Mesangial cell (primary cell): Measurements from ENCODE around the gene KRTAP10-9. TPM values are rescaled to one million over a fixed set of nuclear protein-coding genes. Genes with fewer than 3 reads are reported as not detected.

Experiments
- total RNA-seq: library from RNA; depleted of rRNA; stranded (reverse); fragments of >200 nt; gene quantifications from 2 replicates; pipeline ENCODE4 v1.2.3, GENCODE V29; 2015

The KRTAP10-9 gene, protein sequence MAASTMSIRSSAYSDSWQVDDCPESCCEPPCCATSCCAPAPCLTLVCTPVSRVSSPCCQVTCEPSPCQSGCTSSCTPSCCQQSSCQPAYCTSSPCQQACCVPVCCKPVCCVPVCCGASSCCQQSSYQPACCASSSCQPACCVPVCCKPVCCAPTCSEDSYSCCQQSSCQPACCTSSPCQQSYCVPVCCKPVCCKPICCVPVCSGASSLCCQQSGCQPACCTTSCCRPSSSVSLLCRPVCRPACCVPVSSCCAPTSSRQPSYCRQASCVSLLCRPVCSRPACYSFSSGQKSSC
- total RNA-seq, result not detected in 2 replicates

DNA sequence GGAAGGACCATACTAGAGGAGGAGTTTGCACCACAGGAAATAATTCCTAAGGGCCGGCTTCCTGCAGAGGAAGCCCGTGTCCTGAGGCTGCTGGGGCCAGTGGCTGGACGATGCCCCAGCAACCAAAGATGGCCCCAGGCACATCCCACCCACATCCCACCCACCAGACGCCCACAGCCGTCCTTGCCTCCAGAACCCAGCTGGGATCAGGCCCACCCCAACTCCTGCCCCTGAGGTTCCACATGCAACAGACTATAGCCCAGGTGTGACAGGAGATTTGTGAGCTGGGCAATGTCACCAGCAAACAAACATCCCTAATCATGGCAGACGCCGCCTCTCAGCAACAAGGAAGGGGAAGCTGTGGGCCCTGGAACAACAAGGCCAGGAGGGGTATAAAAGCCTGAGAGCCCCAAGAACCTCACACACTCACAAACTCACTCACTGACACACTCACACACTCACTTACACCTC, at the start of gene KRTAP10-9:
KRTAP10-9 (plus strand) TSS at position 421 of the 471 bp plus-strand sequence. CDS start 79 bp downstream, outside the sequence.

DNA sequence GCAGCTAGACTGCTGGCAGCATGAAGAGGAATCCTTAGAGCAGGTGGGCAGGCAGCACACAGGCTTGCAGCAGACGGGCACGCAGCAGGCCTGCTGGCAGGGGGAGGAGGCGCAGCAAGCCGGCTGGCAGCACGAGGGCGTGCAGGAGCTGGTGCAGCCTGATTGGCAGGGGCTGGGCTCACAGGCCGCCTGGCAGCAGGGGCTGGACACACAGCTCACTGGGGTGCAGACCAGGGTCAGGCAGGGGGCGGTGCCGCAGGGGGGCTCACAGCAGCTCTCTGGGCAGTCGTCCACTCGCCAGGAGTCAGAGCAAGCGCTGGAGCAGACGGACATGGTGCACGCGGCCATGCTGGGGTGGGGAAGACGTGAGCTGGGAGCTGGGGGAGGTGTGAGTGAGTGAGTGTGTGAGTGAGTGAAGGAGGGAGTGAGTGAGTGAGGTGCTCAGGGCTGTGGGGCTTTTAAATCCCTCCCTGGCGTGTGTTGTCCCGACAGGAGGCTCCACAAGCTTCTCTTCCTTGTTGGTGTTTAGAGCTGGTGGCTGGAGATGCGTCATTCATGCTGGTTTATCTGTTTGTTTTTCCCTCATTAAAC, 46.6 kb upstream of the KRTAP10-9 start, which contains the start of gene KRTAP10-5:
KRTAP10-5 (minus strand) TSS at position 374 of the 591 bp plus-strand sequence; CDS start at position 348, 26 bp downstream.

DNA sequence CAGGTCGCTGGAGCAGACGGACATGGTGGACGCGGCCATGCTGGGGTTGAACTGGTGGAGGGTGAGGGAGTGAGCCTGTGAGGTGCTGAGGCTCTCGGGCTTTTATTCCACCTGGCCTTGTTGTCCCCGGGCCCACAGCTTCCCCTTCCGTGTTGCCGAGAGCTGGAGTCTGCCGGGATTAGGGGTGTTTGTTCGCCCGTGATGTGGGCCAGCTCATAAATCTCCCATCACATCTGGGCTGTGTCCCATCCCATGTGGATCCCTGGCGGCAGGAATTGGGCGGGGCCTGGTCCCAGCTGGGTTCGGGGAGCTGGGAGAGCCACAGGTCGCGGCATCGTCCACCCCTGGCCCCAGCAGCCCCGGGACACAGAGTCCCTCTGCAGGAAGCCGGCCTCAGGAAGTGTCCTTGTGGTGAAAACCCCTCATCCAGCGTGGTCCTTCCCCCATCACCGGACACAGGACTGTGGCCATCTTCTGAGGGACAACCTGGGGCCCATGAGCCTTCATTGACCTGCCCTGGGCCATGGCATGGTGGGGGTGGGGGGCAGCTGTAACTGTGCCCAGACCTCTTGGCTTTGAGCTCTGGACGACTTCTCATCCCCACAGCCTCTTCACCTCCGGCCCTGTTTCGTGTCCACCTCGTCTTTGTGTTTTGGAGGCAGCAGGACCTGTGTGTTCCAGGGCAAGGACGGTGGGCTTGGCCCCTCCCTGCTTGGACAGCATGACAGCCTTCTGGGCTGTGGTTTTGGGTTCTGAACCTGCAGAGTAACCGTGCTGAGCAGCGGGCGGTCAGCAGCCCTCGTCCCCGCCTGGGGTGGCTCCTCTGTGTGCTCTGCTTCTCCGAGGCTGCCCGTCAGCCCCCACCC, 34.2 kb upstream of the KRTAP10-9 start, which contains the start of gene KRTAP10-6:
KRTAP10-6 (minus strand) TSS at position 60 of the 866 bp plus-strand sequence; CDS start at position 39, 21 bp downstream.

DNA sequence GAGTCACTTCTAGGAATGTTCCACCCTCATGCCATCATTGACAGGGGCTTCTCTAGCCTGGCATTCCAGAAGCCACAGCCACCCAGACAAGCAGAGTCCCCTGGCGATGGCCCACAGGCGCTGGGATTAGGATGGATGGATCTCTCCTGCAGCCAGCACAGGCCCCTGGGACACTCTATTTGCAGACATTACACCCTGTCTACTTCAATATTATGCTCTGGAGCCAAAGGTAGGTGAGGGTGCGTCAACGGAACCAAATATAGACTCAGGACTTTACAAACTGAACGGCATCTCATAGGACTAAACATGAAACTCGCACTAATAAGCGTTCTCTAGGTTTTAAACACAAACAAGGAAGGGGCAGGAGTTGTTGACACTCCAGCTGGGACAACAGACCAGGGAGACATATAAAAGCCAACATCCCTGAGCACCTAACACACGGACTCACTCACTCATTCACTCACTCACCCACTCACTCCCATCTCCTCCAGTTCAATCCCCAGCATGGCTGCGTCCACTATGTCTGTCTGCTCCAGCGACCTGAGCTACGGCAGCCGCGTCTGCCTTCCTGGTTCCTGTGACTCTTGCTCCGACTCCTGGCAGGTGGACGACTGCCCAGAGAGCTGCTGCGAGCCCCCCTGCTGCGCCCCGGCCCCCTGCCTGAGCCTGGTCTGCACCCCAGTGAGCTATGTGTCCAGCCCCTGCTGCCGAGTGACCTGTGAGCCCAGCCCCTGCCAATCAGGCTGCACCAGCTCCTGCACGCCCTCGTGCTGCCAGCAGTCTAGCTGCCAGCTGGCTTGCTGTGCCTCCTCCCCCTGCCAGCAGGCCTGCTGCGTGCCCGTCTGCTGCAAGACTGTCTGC, 26.5 kb upstream of the KRTAP10-9 start, which contains the start of gene KRTAP10-7:
KRTAP10-7 (plus strand) TSS at position 480 of the 861 bp plus-strand sequence; CDS start at position 505, 25 bp downstream.

DNA sequence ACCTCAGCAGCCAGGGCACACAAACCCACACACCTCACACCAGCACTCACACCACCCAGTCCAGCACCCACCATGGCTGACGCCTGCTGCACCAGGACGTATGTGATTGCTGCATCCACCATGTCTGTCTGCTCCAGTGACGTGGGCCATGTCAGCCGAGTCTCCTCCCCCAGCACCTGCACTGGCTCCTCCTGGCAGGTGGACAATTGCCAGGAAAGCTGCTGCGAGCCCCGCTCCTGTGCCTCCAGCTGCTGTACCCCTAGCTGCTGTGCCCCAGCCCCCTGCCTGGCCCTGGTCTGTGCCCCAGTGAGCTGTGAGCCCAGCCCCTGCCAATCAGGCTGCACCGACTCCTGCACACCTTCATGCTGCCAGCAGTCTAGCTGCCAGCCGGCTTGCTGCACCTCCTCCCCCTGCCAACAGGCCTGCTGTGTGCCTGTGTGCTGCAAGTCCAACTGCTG, 14.8 kb upstream of the KRTAP10-9 start, which contains the start of gene KRTAP10-8:
KRTAP10-8 (plus strand) TSS at position 51 of the 458 bp plus-strand sequence; CDS start at position 73, 22 bp downstream.

DNA sequence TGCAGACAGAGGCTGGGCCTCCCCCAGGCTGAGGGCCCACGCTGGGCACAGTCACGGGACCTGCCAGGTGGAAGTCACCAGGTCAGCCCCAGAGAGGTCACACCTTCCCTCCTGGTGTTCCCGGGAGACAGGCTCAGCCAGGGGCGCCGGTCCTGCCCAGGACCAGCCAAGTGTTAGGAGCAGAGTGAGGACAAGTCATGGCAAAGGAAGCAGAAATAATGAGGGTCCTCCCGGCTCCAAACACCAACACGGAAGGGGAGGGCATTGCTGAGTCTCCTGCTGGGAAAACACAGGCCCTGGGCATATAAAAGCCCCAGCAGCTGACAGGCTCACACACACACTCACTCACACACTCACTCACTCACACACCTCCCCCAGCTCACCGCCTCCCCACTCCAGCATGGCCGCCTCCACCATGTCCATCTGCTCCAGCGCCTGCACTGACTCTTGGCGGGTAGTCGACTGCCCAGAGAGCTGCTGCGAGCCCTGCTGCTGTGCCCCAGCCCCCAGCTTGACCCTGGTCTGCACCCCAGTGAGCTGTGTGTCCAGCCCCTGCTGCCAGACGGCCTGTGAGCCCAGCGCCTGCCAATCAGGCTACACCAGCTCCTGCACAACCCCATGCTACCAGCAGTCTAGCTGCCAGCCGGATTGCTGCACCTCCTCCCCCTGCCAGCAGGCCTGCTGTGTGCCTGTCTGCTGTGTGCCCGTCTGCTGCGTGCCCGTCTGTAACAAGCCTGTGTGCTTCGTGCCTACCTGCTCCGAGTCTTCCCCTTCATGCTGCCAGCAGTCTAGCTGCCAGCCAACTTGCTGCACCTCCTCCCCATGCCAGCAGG, 10.3 kb downstream of the KRTAP10-9 start, which contains the start of gene KRTAP10-10:
KRTAP10-10 (plus strand) TSS at position 339 of the 833 bp plus-strand sequence; CDS start at position 401, 62 bp downstream.

DNA sequence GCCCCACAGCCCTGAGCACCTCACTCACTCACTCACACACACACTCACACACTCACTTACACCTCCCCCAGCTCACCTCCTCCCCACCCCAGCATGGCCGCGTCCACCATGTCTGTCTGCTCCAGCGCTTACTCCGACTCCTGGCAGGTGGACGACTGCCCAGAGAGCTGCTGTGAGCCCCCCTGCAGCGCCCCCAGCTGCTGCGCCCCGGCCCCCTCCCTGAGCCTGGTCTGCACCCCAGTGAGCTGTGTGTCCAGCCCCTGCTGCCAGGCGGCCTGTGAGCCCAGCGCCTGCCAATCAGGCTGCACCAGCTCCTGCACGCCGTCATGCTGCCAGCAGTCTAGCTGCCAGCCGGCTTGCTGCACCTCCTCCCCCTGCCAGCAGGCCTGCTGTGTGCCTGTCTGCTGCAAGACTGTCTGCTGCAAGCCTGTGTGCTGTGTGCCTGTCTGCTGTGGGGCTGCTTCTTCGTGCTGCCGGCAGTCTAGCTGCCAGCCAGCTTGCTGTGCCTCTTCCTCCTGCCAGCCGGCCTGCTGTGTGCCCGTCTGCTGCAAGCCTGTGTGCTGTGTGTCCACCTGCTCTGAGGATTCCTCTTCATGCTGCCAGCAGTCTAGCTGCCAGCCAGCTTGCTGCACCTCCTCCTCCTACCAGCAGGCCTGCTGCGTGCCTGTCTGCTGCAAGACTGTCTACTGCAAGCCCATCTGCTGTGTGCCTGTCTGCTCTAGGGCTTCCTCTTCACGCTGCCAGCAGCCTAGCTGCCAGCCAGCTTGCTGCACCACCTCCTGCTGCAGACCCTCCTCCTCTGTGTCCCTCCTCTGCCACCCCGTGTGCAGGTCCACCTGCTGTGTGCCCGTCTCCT, 19.7 kb downstream of the KRTAP10-9 start, which contains the start of gene KRTAP10-11:
KRTAP10-11 (plus strand) TSS at position 49 of the 856 bp plus-strand sequence; CDS start at position 94, 45 bp downstream.

DNA sequence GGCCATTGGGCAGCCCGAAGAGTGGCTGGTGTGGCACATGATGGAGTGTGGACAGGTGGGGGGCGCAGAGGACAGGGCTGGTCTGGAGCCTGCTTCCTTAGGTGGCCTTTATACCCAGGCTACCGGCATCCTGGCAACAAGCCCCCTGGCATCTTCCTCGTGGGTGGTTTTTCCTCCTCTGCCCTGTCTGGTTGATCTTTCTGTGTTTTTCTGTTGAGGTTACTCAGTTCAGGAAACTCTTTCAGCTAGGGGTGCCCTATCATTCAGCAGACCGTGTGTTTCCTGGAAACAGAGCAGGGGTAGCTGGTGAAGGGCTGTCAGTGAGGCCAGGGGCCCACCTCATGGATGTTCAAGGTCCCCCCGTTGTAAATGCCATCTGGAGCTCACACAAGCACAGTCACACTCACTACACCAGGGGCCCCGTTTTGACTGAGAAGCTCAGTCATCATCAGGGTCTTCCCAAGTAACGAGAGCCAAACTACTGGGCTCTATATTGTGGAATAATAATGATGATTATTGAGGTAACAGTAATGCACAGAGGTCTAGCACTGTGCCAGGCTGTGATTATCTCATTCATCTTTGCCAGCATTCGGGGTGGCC, 27.8 kb downstream of the KRTAP10-9 start, which contains the start of gene KRTAP12-4:
KRTAP12-4 (minus strand) TSS at position 84 of the 600 bp plus-strand sequence; CDS start at position 39, 45 bp downstream.

DNA sequence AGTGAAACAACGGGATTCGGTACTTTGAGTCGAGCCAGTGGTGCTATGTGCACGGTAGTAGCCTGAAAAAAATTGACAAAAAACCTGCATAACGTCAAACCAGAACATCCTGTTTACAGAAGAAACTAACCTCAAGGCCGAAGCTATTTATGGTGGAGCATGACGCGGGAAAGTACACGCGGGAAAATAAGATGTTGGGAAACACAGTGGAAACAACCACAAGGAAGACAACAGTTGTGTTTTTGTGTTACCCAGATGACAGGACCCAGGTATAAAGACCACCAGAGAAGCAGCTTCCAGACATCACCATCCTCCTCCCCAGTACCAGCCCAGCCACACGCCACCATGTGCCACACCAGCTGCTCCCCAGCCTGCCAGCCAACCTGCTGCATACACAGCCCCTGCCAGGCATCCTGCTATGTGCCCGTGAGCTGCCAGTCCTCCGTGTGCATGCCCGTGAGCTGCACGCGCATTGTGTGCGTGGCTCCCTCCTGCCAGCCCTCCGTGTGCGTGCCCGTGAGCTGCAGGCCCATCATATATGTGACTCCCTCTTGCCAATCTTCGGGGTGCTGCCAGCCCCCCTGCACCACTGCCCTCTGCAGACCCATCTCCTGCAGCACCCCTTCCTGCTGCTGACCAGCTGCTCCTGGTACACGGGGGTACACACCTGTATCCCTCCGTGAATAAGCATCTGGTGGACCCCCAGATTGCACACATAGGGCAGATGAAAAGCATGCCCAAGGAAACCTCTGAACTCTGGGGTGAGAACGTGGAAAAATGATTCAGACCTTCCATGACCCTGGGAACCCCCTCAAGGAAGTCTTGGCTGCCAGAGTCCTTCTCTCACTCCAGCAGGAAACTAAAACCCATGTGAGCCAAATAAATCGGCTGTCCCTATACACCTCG, 31.0 kb downstream of the KRTAP10-9 start, which contains the start of gene KRTAP12-3:
KRTAP12-3 (plus strand) TSS at position 298 of the 906 bp plus-strand sequence; CDS start at position 346, 48 bp downstream.

DNA sequence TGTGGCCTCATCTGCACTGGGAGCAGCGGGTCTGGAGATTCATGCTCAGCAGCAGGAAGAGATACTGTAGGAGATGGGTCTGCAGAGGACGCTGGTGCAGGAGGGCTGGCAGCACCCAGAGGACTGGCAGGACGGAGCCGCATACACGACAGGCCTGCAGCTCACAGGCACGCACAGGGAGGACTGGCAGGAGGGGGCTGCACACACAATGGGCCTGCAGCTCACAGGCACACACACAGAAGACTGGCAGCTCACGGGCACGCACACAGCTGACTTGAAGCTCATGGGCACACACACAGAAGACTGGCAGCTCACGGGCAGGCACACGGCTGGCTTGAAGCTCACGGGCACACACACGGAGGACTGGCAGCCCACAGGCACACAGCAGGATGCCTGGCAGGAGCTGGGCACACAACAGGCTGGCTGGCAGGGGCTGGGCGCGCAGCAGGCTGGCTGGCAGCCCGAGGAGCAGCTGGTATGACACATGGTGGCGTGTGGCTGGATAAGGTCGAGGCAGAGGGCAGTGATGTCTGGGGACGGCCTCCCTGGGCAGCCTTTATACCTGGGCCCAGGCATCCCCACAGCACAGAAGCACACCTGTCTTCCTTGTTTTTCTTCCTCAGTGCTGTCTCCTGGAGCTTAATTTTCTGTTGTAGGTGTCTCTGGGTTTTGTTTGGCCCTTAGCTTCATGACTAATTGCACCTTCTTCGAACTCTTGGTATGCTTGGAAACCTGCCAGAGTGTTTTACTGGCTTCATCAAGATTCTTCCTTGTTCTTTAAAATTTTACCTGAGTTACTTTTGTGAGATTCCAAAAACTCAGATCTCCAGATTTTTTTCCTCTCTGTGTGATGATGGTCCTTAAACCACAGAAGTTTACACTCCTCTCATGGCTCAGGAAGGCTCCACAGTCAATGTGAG, 39.8 kb downstream of the KRTAP10-9 start, which contains the start of gene KRTAP12-2:
KRTAP12-2 (minus strand) TSS at position 527 of the 920 bp plus-strand sequence; CDS start at position 486, 41 bp downstream.

Other genes starting within 250 kb of the KRTAP10-9 start
- 2.9 and 3.5 TPM in 2 replicates for gene LRRC3, start 171.6 kb upstream of the KRTAP10-9 start, total RNA-seq
- not detected in 2 replicates for gene KRTAP10-1, start 86.9 kb upstream of the KRTAP10-9 start, total RNA-seq
- gene KRTAP10-2, start 75.6 kb upstream of the KRTAP10-9 start, total RNA-seq, result not detected in 2 replicates
- gene KRTAP10-3, start 68.3 kb upstream of the KRTAP10-9 start, total RNA-seq, result not detected in 2 replicates
- not detected in 2 replicates for gene KRTAP10-4, start 53.4 kb upstream of the KRTAP10-9 start, total RNA-seq
- not detected in 2 replicates for gene KRTAP10-5, start 46.5 kb upstream of the KRTAP10-9 start, total RNA-seq
- not detected in 2 replicates for gene KRTAP10-6, start 34.6 kb upstream of the KRTAP10-9 start, total RNA-seq
- gene KRTAP10-7, start 26.5 kb upstream of the KRTAP10-9 start, total RNA-seq, result not detected in 2 replicates
- gene KRTAP10-8, start 15.0 kb upstream of the KRTAP10-9 start, total RNA-seq, result not detected in 2 replicates
- not detected in 2 replicates for gene KRTAP10-10, start 10.3 kb downstream of the KRTAP10-9 start, total RNA-seq
- not detected in 2 replicates for gene KRTAP10-11, start 19.3 kb downstream of the KRTAP10-9 start, total RNA-seq
- gene KRTAP12-4, start 27.6 kb downstream of the KRTAP10-9 start, total RNA-seq, result not detected in 2 replicates
- not detected in 2 replicates for gene KRTAP12-3, start 30.8 kb downstream of the KRTAP10-9 start, total RNA-seq
- gene KRTAP12-2, start 39.8 kb downstream of the KRTAP10-9 start, total RNA-seq, result not detected in 2 replicates
- not detected in 2 replicates for gene KRTAP12-1, start 55.1 kb downstream of the KRTAP10-9 start, total RNA-seq
- not detected in 2 replicates for gene KRTAP10-12, start 70.1 kb downstream of the KRTAP10-9 start, total RNA-seq
- gene TSPEAR, start 84.5 kb downstream of the KRTAP10-9 start, total RNA-seq, result not detected in 2 replicates
- 32.1 and 38.8 TPM in 2 replicates for gene UBE2G2, start 174.7 kb downstream of the KRTAP10-9 start, total RNA-seq
- 51.8 and 69.6 TPM in 2 replicates for gene SUMO3, start 191.0 kb downstream of the KRTAP10-9 start, total RNA-seq
- 213 and 304 TPM in 2 replicates for gene PTTG1IP, start 246.6 kb downstream of the KRTAP10-9 start, total RNA-seq